H1 (cell line): ENCODE results near the gene UMODL1. TPM values are rescaled to one million over a fixed set of nuclear protein-coding genes. Genes with fewer than 3 reads are reported as not detected.

Experiments
- EZH2 ChIP-seq: fragments of 200-600 bp; sonication (generic); IDR thresholded peaks from 2 replicates; pipeline ENCODE4 v1.7.1; 2012; ENCODE audit warnings: low read depth, mild to moderate bottlenecking, moderate library complexity, low read length, inconsistent platforms; ENCODE audit not compliant: severe bottlenecking
- NRF1 ChIP-seq: IDR thresholded peaks from 2 replicates; pipeline ENCODE4 v1.6.1; 2011; ENCODE audit warnings: mild to moderate bottlenecking, low read depth, low read length, improper control_type of control experiment
- RBBP5 ChIP-seq: IDR thresholded peaks from 2 replicates; pipeline ENCODE4 v1.7.1; 2012; ENCODE audit warnings: low read depth, mild to moderate bottlenecking, inconsistent platforms, low read length, moderate library complexity, borderline replicate concordance
- SUZ12 ChIP-seq: fragments of 200-600 bp; sonication (generic); IDR thresholded peaks from 2 replicates; pipeline ENCODE4 v1.6.1; 2012; ENCODE audit warnings: mild to moderate bottlenecking, inconsistent platforms, low read length, moderate library complexity, mixed read lengths
- polyA plus RNA-seq, 7 experiments: library from polyadenylated mRNA; depleted of rRNA in 3 of 7; stranded (reverse) in 5 of 7; unstranded in 2 of 7; fragments of >200 nt in 5 of 7; fragments of 200-250 nt in 2 of 7; gene quantifications; 1 replicate in 5 of 7; 2 replicates in 1 of 7; 4 replicates in 1 of 7; pipeline versions ENCODE4 v1.2.1 to v1.2.3, GENCODE V29; 2011 to 2013; ENCODE audit warnings: missing spikeins in 2 of 7, mixed read lengths in 2 of 7
- total RNA-seq: library from RNA; stranded (reverse); fragmentation: NEBNext Ultra II Directional; extraction: Animal tissue kit (Norgen Biotek cat#: 25700); gene quantifications from 2 replicates; pipeline ENCODE4 v1.2.1, GENCODE V29; 2021

Gene UMODL1
- total and polyA plus RNA-seq, 2 of the 8 experiments (the other 6 are each of a cell fraction or from before 2014, with no cell fraction given), result not detected

- no peak for TF ChIP-seq RBBP5
- TF ChIP-seq NRF1, result no peak
- TF ChIP-seq SUZ12, result no peak
- no peak for TF ChIP-seq EZH2
- TF ChIP-seq, all 59 proteins: peak for 0
Measured at GRCh38 chr21:42171091-42172053, 100.3 kb downstream of the UMODL1 start (continued).
